ENCODE data around the gene ALKBH2.

DNA sequence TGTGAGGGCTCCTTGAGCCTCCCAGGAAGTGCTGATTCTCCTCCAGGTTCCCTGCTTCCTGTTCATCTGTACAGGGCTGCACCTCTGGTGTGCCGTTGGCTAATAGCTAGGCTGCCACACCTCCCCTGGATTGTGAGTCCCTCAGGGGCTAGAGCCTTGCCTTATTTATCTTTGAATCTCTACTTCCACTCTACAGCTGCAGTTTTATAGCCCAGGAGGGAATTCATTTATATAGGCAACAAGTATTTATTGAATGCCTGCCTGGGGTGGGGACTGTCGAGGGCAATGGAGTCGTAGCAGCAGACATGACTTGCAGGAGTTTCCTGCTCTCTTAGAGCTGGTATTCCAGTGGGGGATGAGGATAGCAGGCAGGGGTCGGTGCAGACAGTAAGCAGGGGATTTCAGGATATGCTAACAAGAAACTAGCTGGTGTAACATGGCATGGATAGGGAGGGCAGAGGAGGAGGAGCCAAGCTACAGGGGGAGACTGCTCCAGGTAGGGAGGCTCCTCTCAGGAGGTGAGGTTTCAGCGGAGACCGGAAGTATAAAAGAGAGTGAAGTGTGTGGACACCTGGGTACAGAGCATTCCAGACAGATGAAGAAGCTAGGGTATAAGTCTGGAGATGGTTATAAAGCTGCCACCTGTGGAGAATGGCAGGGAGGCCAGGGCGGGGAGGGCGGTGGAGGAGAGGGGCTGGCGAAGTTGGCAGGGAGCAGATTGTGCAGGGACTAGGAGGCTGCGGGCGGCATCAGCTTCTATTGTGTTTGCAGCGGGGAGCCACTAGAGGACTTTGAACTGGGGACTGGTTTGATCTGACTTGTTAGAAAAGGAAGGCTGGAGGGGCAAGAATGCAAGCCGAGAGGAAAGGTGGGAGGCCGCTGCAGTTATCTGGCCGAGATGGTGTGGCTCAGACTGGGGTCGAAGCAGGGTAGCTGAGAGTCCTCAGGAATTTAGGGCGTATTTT is 23.7 kb downstream of the ALKBH2 start:
- no peak for TF ChIP-seq EZH2 (IDR thresholded peaks at IDR 0.05; ENCODE audit: insufficient read depth, poor library complexity, severe bottlenecking)
- no peak for TF ChIP-seq EZH2phosphoT487 (IDR thresholded peaks at IDR 0.05; ENCODE audit: insufficient read depth, low read depth)
